Naive thymus-derived CD4-positive, alpha-beta T cell (primary cell): ENCODE results near the gene DSCAM. TPM values are rescaled to one million over a fixed set of nuclear protein-coding genes. Genes with fewer than 3 reads are reported as not detected.
"Not testable (repeated sequence)": the region's sequence is repeated elsewhere in the genome, so short reads cannot be mapped to it uniquely, and the experiment has no call there.

Experiments
- ATAC-seq: fragments of 150-1000 bp; cut with Tn5 transposase; 2 replicates; pipeline ENCODE4 v1.10.0; 2021; ENCODE audit warnings: mild to moderate bottlenecking, moderate library complexity
- CTCF ChIA-PET: fragments of 350-600 bp; sonication (Branson Sonifier 250); formaldehyde crosslinking; loops from one replicate; lab custom pipeline; 2021; ENCODE audit warnings: antibody characterized with exemption; lab: Charles Lee
- POLR2A ChIA-PET: fragments of 350-600 bp; sonication (Branson Sonifier 250); formaldehyde crosslinking; loops from one replicate; lab custom pipeline; 2021; ENCODE audit warnings: antibody characterized with exemption, inconsistent platforms; lab: Charles Lee
- DNase-seq, 9 donors: peaks; one replicate each; pipeline versions ENCODE4 v3.0.0 to v3.0.0-alpha.2; 2020 to 2022; ENCODE audit warnings: mixed read lengths in 1 of 9
- H3K27ac ChIP-seq: one replicate; pipeline ENCODE4 v1.7.0; 2013; ENCODE audit warnings: mild to moderate bottlenecking, low read depth, low read length, moderate library complexity
- H3K27me3 ChIP-seq, 2 donors: one replicate each; pipeline ENCODE4 v1.7.0; 2013; ENCODE audit warnings: low read length in 2 of 2, mild to moderate bottlenecking in 2 of 2, moderate library complexity in 2 of 2; ENCODE audit not compliant: control insufficient read depth in 2 of 2, insufficient read depth in 2 of 2
- H3K36me3 ChIP-seq, 3 experiments: 1 replicate in 2 of 3; 2 replicates in 1 of 3; pipeline ENCODE4 v1.7.0; 2013; ENCODE audit warnings: low read length in 3 of 3, mild to moderate bottlenecking in 3 of 3, moderate library complexity in 1 of 3; ENCODE audit not compliant: insufficient read depth in 3 of 3, control insufficient read depth in 2 of 3
- H3K4me1 ChIP-seq, 2 donors: one replicate each; pipeline ENCODE4 v1.7.0; 2013; ENCODE audit warnings: low read length in 2 of 2, mild to moderate bottlenecking in 2 of 2, moderate library complexity in 1 of 2; ENCODE audit not compliant: control insufficient read depth in 2 of 2, insufficient read depth in 2 of 2
- H3K4me3 ChIP-seq: 2 replicates; pipeline ENCODE4 v1.7.0; 2013; ENCODE audit warnings: mild to moderate bottlenecking, low read length
- H3K9me3 ChIP-seq, 3 experiments: 1 replicate in 2 of 3; 2 replicates in 1 of 3; pipeline ENCODE4 v1.7.0; 2013; ENCODE audit warnings: low read length in 3 of 3; ENCODE audit not compliant: control insufficient read depth in 2 of 3
- H3K27ac Mint-ChIP-seq, 9 donors: one replicate each; pipeline ENCODE4 v1.8.0; 2020 to 2022; ENCODE audit warnings: mixed read lengths in 9 of 9, mild to moderate bottlenecking in 8 of 9, moderate library complexity in 5 of 9, inconsistent platforms in 2 of 9
- H3K27me3 Mint-ChIP-seq, 5 donors: one replicate each; pipeline ENCODE4 v1.8.0; 2021 to 2022; ENCODE audit warnings: mixed read lengths in 5 of 5, mild to moderate bottlenecking in 1 of 5
- H3K36me3 Mint-ChIP-seq, 5 donors: one replicate each; pipeline ENCODE4 v1.8.0; 2020 to 2022; ENCODE audit warnings: mixed read lengths in 5 of 5, mild to moderate bottlenecking in 3 of 5, inconsistent platforms in 1 of 5
- H3K4me1 Mint-ChIP-seq, 7 donors: one replicate each; pipeline ENCODE4 v1.8.0; 2020 to 2022; ENCODE audit warnings: mixed read lengths in 7 of 7, mild to moderate bottlenecking in 3 of 7, inconsistent platforms in 1 of 7
- H3K4me3 Mint-ChIP-seq, 10 donors: one replicate each; pipeline ENCODE4 v1.8.0; 2020 to 2022; ENCODE audit warnings: mild to moderate bottlenecking in 10 of 10, mixed read lengths in 10 of 10, moderate library complexity in 6 of 10, inconsistent platforms in 2 of 10
- H3K9me3 Mint-ChIP-seq, 11 donors: one replicate each; pipeline ENCODE4 v1.8.0; 2020 to 2022; ENCODE audit warnings: mixed read lengths in 11 of 11, mild to moderate bottlenecking in 4 of 11, inconsistent platforms in 1 of 11, moderate library complexity in 1 of 11
- intact Hi-C, 2 donors: fragments of 100-400 bp; cut with micrococcal nuclease; formaldehyde crosslinking; loops; one replicate each; pipeline ENCODE4 v1.15.1; 2023
- polyA plus RNA-seq, 2 donors: library from polyadenylated mRNA; unstranded; fragments of 300-500 nt; fragmentation: Illumina TruSeq; gene quantifications; one replicate each; pipeline ENCODE4 v1.2.3, GENCODE V29; 2021
- total RNA-seq, 6 experiments: library from RNA in 5 of 6; stranded (reverse) in 5 of 6; gene quantifications; 1 replicate in 5 of 6; 2 replicates in 1 of 6; pipeline ENCODE4 v1.2.3 and lab custom pipeline; 2021 to 2026

DSCAM gene
- total and polyA plus RNA-seq, 7 experiments from 2014 or later = not detected

- DNase-seq, H3K36me3 ChIP-seq, H3K4me1 ChIP-seq, H3K4me1 Mint-ChIP-seq, H3K36me3 Mint-ChIP-seq, H3K27ac ChIP-seq, H3K27me3 ChIP-seq, POLR2A ChIA-PET, CTCF ChIA-PET, H3K4me3 ChIP-seq, H3K4me3 Mint-ChIP-seq, ATAC-seq, H3K27ac Mint-ChIP-seq, H3K9me3 ChIP-seq, intact Hi-C loops: not testable (repeated sequence)
- Mint-ChIP-seq H3K9me3 (peaks cover 0 to 20% (median 8%) of the 10 kb centered on the region in 11 donors), H3K27me3 (peaks cover 0 to 13% (median 7%) of the 10 kb centered on the region in 5 donors)
Measured at GRCh38 chr21:40033156-40033782, 813.7 kb downstream of the DSCAM start.

GRCh38 chr21:40029888-40030287 is 817.1 kb downstream of the DSCAM start:
- Histone ChIP-seq H3K4me3 (no peak overlapping the region), H3K27ac (no peak overlapping the region), H3K27me3 (no peaks in the 10 kb centered on the region), H3K36me3 (no peaks in the 10 kb centered on the region), H3K9me3 (no peaks in the 10 kb centered on the region), H3K4me1 (no peaks in the 10 kb centered on the region)
- H3K4me3 Mint-ChIP-seq = no peak overlapping the region
- H3K27me3 Mint-ChIP-seq = peaks cover 0 to 13% (median 7%) of the 10 kb centered on the region in 5 donors
- no peak overlapping the region for H3K27ac Mint-ChIP-seq
- ChIA-PET POLR2A (no interaction called here), CTCF (no interaction called here)
- no peaks in the 10 kb centered on the region for H3K36me3 Mint-ChIP-seq
- intact Hi-C loops = no loop called here
- H3K4me1 Mint-ChIP-seq = no peaks in the 10 kb centered on the region
- no peak for ATAC-seq
- peaks cover 0 to 20% (median 8%) of the 10 kb centered on the region in 11 donors for H3K9me3 Mint-ChIP-seq
- no peak for DNase-seq

- ATAC-seq, H3K27ac Mint-ChIP-seq, H3K27me3 ChIP-seq, CTCF ChIA-PET, H3K4me1 Mint-ChIP-seq, H3K4me3 Mint-ChIP-seq, H3K36me3 ChIP-seq, H3K27ac ChIP-seq, H3K36me3 Mint-ChIP-seq, POLR2A ChIA-PET, H3K9me3 ChIP-seq, DNase-seq, H3K4me3 ChIP-seq, intact Hi-C loops, H3K4me1 ChIP-seq: not testable (repeated sequence)
- Mint-ChIP-seq H3K9me3 (peaks cover 0 to 20% (median 8%) of the 10 kb centered on the region in 11 donors), H3K27me3 (peaks cover 0 to 13% (median 7%) of the 10 kb centered on the region in 5 donors)
Measured at GRCh38 chr21:40028393-40028792, 818.6 kb downstream of the DSCAM start.

GRCh38 chr21:40021558-40022351 is 825.2 kb downstream of the DSCAM start:
- ChIA-PET POLR2A (no interaction called here), CTCF (no interaction called here)
- H3K4me1 Mint-ChIP-seq = no peaks in the 10 kb centered on the region
- no peak overlapping the region for H3K4me3 Mint-ChIP-seq
- DNase-seq (no peak), ATAC-seq (no peak)
- Histone ChIP-seq H3K36me3 (no peaks in the 10 kb centered on the region), H3K9me3 (peaks cover 0 to 4% (median 0%) of the 10 kb centered on the region in 3 experiments), H3K27me3 (no peaks in the 10 kb centered on the region), H3K4me1 (no peaks in the 10 kb centered on the region), H3K4me3 (no peak overlapping the region), H3K27ac (no peak overlapping the region)
- intact Hi-C loops = no loop called here
- peaks cover 0 to 19% (median 5%) of the 10 kb centered on the region in 11 donors for H3K9me3 Mint-ChIP-seq
- peaks cover 0 to 4% (median 0%) of the 10 kb centered on the region in 5 donors for H3K27me3 Mint-ChIP-seq
- no peaks in the 10 kb centered on the region for H3K36me3 Mint-ChIP-seq
- no peak overlapping the region for H3K27ac Mint-ChIP-seq

GRCh38 chr21:40020651-40021050 is 826.3 kb downstream of the DSCAM start:
- no peaks in the 10 kb centered on the region for H3K4me1 ChIP-seq
- Mint-ChIP-seq H3K4me1 (peaks cover 0 to 2% (median 0%) of the 10 kb centered on the region in 7 donors), H3K27ac (no peak overlapping the region), H3K36me3 (no peaks in the 10 kb centered on the region), H3K27me3 (peaks cover 0 to 4% (median 0%) of the 10 kb centered on the region in 5 donors), H3K4me3 (no peak overlapping the region), H3K9me3 (peaks cover 0 to 20% (median 6%) of the 10 kb centered on the region in 11 donors)
- ChIA-PET POLR2A (no interaction called here), CTCF (no interaction called here)
- H3K27me3 ChIP-seq = no peaks in the 10 kb centered on the region
- ATAC-seq = no peak
- DNase-seq = no peak
- intact Hi-C loops = no loop called here
- H3K4me3 ChIP-seq = no peak overlapping the region
- peaks cover 0 to 4% (median 0%) of the 10 kb centered on the region in 3 experiments for H3K9me3 ChIP-seq
- no peak overlapping the region for H3K27ac ChIP-seq
- no peaks in the 10 kb centered on the region for H3K36me3 ChIP-seq

GRCh38 chr21:40018871-40019475 is 828.0 kb downstream of the DSCAM start:
- CTCF ChIA-PET = no interaction called here

More at GRCh38 chr21:40018871-40019475, 828.0 kb downstream of the DSCAM start:
- Histone ChIP-seq H3K27ac (no peak overlapping the region), H3K27me3 (no peaks in the 10 kb centered on the region), H3K36me3 (no peaks in the 10 kb centered on the region), H3K9me3 (peaks cover 0 to 4% (median 0%) of the 10 kb centered on the region in 3 experiments), H3K4me1 (no peaks in the 10 kb centered on the region), H3K4me3 (no peak overlapping the region)
- no peak for ATAC-seq
- Mint-ChIP-seq H3K9me3 (peaks cover 3 to 27% (median 8%) of the 10 kb centered on the region in 11 donors), H3K27me3 (peaks cover 0 to 4% (median 0%) of the 10 kb centered on the region in 5 donors), H3K36me3 (peaks cover 0 to 5% (median 0%) of the 10 kb centered on the region in 5 donors), H3K27ac (no peak overlapping the region), H3K4me1 (peaks cover 0 to 2% (median 0%) of the 10 kb centered on the region in 7 donors), H3K4me3 (no peak overlapping the region)
- POLR2A ChIA-PET = no interaction called here
- DNase-seq = no peak
- intact Hi-C loops = no loop called here
